HCT116 (cell line): ENCODE measurements around the gene MCRS1. TPM values are rescaled to one million over a fixed set of nuclear protein-coding genes. Genes with fewer than 3 reads are reported as not detected.

ENCODE experiments used
- ATAC-seq: fragments of 200-7000 bp; cut with Tn5 transposase; 2 replicates; pipeline ENCODE4 v1.9.1; 2020; ENCODE audit warnings: mild to moderate bottlenecking, moderate library complexity
- BruUV-seq: library from RNA; stranded (reverse); fragments of 400-500 nt; replicated peaks from 2 replicates; lab custom pipeline; 2021; lab: Mats Ljungman, UMichigan
- CTCF ChIA-PET: fragments of 300-600 bp; sonication (Branson Sonifier 250); formaldehyde crosslinking; loops from one replicate; lab custom pipeline; 2021; ENCODE audit warnings: antibody characterized with exemption; lab: Charles Lee
- POLR2A ChIA-PET: fragments of 300-600, 350-600 bp; sonication (Branson Sonifier 250); formaldehyde crosslinking; loops from one replicate; lab custom pipeline; 2021; ENCODE audit warnings: antibody characterized with exemption; lab: Charles Lee
- RAD21 ChIA-PET, 2 experiments: fragments of 300-600 bp; sonication (Branson Sonifier 250); formaldehyde crosslinking; loops; one replicate each; lab custom pipeline; 2023; ENCODE audit warnings: low total read pairs in 2 of 2; ENCODE audit not compliant: uncharacterized antibody in 2 of 2, unreplicated experiment in 2 of 2, low non-redundant PET in 1 of 2; lab: Charles Lee
- DNase-seq: peaks from one replicate; pipeline ENCODE4 v3.0.0-alpha.2; 2010; ENCODE audit warnings: low read depth, low spot score
- H2AFZ ChIP-seq: fragments of 200-600 bp; shearing (Covaris generic), sonication (generic); 2 replicates; pipeline ENCODE4 v1.6.1; 2017; ENCODE audit warnings: low read depth, mixed run types, mixed read lengths, antibody characterized with exemption, low read length; ENCODE audit not compliant: poor library complexity, severe bottlenecking
- H3K27ac ChIP-seq: 2 replicates; pipeline ENCODE4 v1.5.1; 2012; ENCODE audit warnings: low read depth, low read length
- H3K27me3 ChIP-seq: fragments of 200-600 bp; sonication (generic); 2 replicates; pipeline ENCODE4 v1.6.1; 2016; ENCODE audit warnings: mixed run types, low read length, mixed read lengths; ENCODE audit not compliant: insufficient read depth
- H3K36me3 ChIP-seq, 2 experiments: fragments of 200-500 bp in 1 of 2; fragments of 200-600 bp in 1 of 2; sonication (Bioruptor generic) in 1 of 2; sonication (generic) in 1 of 2; 2 replicates each; pipeline versions ENCODE4 v1.5.1 to v1.6.1; 2014 to 2016; ENCODE audit warnings: low read length in 2 of 2, inconsistent platforms in 1 of 2, mixed read lengths in 1 of 2, mixed run types in 1 of 2; ENCODE audit not compliant: insufficient read depth in 2 of 2, control insufficient read depth in 1 of 2
- H3K4me1 ChIP-seq, 2 experiments: fragments of 200-600 bp in 1 of 2; sonication (generic) in 1 of 2; 2 replicates each; pipeline versions ENCODE4 v1.5.1 to v1.6.1; 2012 to 2017; ENCODE audit warnings: low read length in 2 of 2, inconsistent platforms in 1 of 2, mild to moderate bottlenecking in 1 of 2, mixed read lengths in 1 of 2, mixed run types in 1 of 2, moderate library complexity in 1 of 2; ENCODE audit not compliant: insufficient read depth in 2 of 2, control insufficient read depth in 1 of 2
- H3K4me2 ChIP-seq: fragments of 200-600 bp; sonication (generic); 2 replicates; pipeline ENCODE4 v1.6.1; 2017; ENCODE audit warnings: mixed run types, low read length, mixed read lengths
- H3K4me3 ChIP-seq, 2 experiments: fragments of 200-600 bp in 1 of 2; sonication (generic) in 1 of 2; replicated peaks in 1 of 2; 2 replicates each; pipeline ENCODE4 v1.5.1; 2011 to 2016; ENCODE audit warnings: low read length in 2 of 2, control low read depth in 1 of 2, low read depth in 1 of 2, mild to moderate bottlenecking in 1 of 2, mixed read lengths in 1 of 2, mixed run types in 1 of 2
- H3K79me2 ChIP-seq: fragments of 200-600 bp; sonication (generic); 2 replicates; pipeline ENCODE4 v1.6.1; 2017; ENCODE audit warnings: mild to moderate bottlenecking, mixed run types, low read length, moderate library complexity, mixed read lengths; ENCODE audit not compliant: insufficient read depth
- H3K9ac ChIP-seq: fragments of 200-600 bp; sonication (generic); 2 replicates; pipeline ENCODE4 v1.6.1; 2016; ENCODE audit warnings: low read length, mixed read lengths
- H3K9me2 ChIP-seq: fragments of 200-600 bp; sonication (generic), shearing (Covaris generic); 2 replicates; pipeline ENCODE4 v1.6.1; 2017; ENCODE audit warnings: mixed run types, mild to moderate bottlenecking, moderate library complexity; ENCODE audit not compliant: insufficient read depth
- H3K9me3 ChIP-seq, 2 experiments: fragments of 200-500 bp in 1 of 2; fragments of 200-600 bp in 1 of 2; sonication (Bioruptor generic) in 1 of 2; sonication (generic) in 1 of 2; 2 replicates each; pipeline ENCODE4 v1.6.1; 2014 to 2017; ENCODE audit warnings: low read length in 2 of 2, mixed read lengths in 2 of 2, inconsistent platforms in 1 of 2, low read depth in 1 of 2, mild to moderate bottlenecking in 1 of 2, mixed run types in 1 of 2, moderate library complexity in 1 of 2; ENCODE audit not compliant: control insufficient read depth in 1 of 2, insufficient read depth in 1 of 2
- H4K20me1 ChIP-seq: fragments of 200-600 bp; sonication (generic), shearing (Covaris generic); 2 replicates; pipeline ENCODE4 v1.6.1; 2017; ENCODE audit warnings: mixed run types, mild to moderate bottlenecking, moderate library complexity; ENCODE audit not compliant: insufficient read depth
- EGR1 ChIP-seq: IDR thresholded peaks from 2 replicates; pipeline ENCODE4 v1.6.1; 2012; ENCODE audit warnings: low read depth
- ELF1 ChIP-seq: IDR thresholded peaks from 2 replicates; pipeline ENCODE4 v1.6.1; 2012; ENCODE audit warnings: low read depth, borderline replicate concordance
- EZH2 ChIP-seq: fragments of 200-600 bp; sonication (generic); IDR thresholded peaks from 2 replicates; pipeline ENCODE4 v1.6.1; 2017; ENCODE audit warnings: antibody characterized with exemption, mixed run types
- EZH2phosphoT487 ChIP-seq: fragments of 200-600 bp; IDR thresholded peaks from 2 replicates; pipeline ENCODE4 v1.6.1; 2018; ENCODE audit warnings: antibody characterized with exemption, borderline replicate concordance
- FOSL1 ChIP-seq: IDR thresholded peaks from 2 replicates; pipeline ENCODE4 v1.6.1; 2012; ENCODE audit warnings: low read depth
- MAX ChIP-seq: IDR thresholded peaks from 2 replicates; pipeline ENCODE4 v1.6.1; 2012
- POLR2AphosphoS5 ChIP-seq: IDR thresholded peaks from 2 replicates; pipeline ENCODE4 v1.6.1; 2011; ENCODE audit warnings: mild to moderate bottlenecking, low read depth, low read length, moderate library complexity
- REST ChIP-seq: IDR thresholded peaks from 2 replicates; pipeline ENCODE4 v1.6.1; 2012; ENCODE audit warnings: low read depth
- SIN3A ChIP-seq: IDR thresholded peaks from 2 replicates; pipeline ENCODE4 v1.6.1; 2012; ENCODE audit warnings: low read depth
- SRF ChIP-seq: IDR thresholded peaks from 2 replicates; pipeline ENCODE4 v1.6.1; 2012; ENCODE audit warnings: low read depth
- TCF7L2 ChIP-seq: IDR thresholded peaks from 2 replicates; pipeline ENCODE4 v1.7.0; 2011; ENCODE audit warnings: borderline replicate concordance, inconsistent platforms; ENCODE audit not compliant: insufficient read depth, insufficient read length; ENCODE audit errors: extremely low read depth
- ZFX ChIP-seq: fragments of 450-650 bp; IDR thresholded peaks from 2 replicates; pipeline ENCODE4 v1.6.1; 2017
- ZNF274 ChIP-seq: fragments of 200-500 bp; sonication (Bioruptor generic); IDR thresholded peaks from 2 replicates; pipeline ENCODE4 v1.6.1; 2014; ENCODE audit warnings: mild to moderate bottlenecking, low read depth, low read length, inconsistent platforms
- intact Hi-C: fragments of 100-400 bp; cut with micrococcal nuclease; formaldehyde crosslinking; loops from 2 replicates; pipeline ENCODE4 v1.10.0; 2022
- total RNA-seq: library from RNA; stranded (reverse); gene quantifications from one replicate; pipeline ENCODE4 v1.2.1, GENCODE V29; 2021; ENCODE audit not compliant: unreplicated experiment
- TF ChIP-seq, protein P1 (sequence below): IDR thresholded peaks from 2 replicates; pipeline ENCODE4 v1.6.1; 2012
- TF ChIP-seq, protein P2 (sequence below), 3 experiments: fragments of 200-600 bp in 1 of 3; sonication (generic) in 1 of 3; IDR thresholded peaks in 2 of 3; conservative IDR thresholded peaks in 1 of 3; 2 replicates each; pipeline ENCODE4 v1.5.1; 2012 to 2017; ENCODE audit warnings: low read depth in 2 of 3, low read length in 2 of 3, antibody characterized with exemption in 1 of 3, borderline replicate concordance in 1 of 3, control low read depth in 1 of 3, mild to moderate bottlenecking in 1 of 3, mixed read lengths in 1 of 3, mixed run types in 1 of 3, moderate library complexity in 1 of 3; ENCODE audit not compliant: insufficient read depth in 1 of 3

Gene MCRS1
- total RNA-seq, 1 experiment from 2014 or later, result 91.9 TPM

- Histone ChIP-seq H4K20me1 (no peaks in the 10 kb centered on the region), H3K9me3 (no peaks in the 10 kb centered on the region), H2AFZ (no peak overlapping the region), H3K27me3 (no peaks in the 10 kb centered on the region), H3K4me1 (peaks cover 1 to 2% of the 10 kb centered on the region in 2 experiments; a peak in 2 of 4 replicates), H3K79me2 (no peaks in the 10 kb centered on the region; the same call in 1 of the 2 replicates), H3K9me2 (no peaks in the 10 kb centered on the region), H3K4me2 (no peak overlapping the region), H3K36me3 (peaks cover 0 to 2% of the 10 kb centered on the region in 2 experiments; a peak in 1 of 4 replicates), H3K4me3 (no peak overlapping the region), H3K9ac (no peak overlapping the region), H3K27ac (no peak overlapping the region)
- ChIA-PET POLR2A (no interaction called here), CTCF (no interaction called here), RAD21 (no interaction called here)
- no TSS peak for BruUV-seq
- TF ChIP-seq, protein P1, sequence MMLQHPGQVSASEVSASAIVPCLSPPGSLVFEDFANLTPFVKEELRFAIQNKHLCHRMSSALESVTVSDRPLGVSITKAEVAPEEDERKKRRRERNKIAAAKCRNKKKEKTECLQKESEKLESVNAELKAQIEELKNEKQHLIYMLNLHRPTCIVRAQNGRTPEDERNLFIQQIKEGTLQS, result no peak
- TF ChIP-seq POLR2AphosphoS5 (no peak), SRF (no peak), ZFX (no peak), EZH2phosphoT487 (no peak), EGR1 (no peak), ELF1 (no peak), REST (no peak), EZH2 (no peak), ZNF274 (no peak), MAX (no peak), TCF7L2 (no peak), FOSL1 (no peak), SIN3A (no peak)
- TF ChIP-seq, protein P2, sequence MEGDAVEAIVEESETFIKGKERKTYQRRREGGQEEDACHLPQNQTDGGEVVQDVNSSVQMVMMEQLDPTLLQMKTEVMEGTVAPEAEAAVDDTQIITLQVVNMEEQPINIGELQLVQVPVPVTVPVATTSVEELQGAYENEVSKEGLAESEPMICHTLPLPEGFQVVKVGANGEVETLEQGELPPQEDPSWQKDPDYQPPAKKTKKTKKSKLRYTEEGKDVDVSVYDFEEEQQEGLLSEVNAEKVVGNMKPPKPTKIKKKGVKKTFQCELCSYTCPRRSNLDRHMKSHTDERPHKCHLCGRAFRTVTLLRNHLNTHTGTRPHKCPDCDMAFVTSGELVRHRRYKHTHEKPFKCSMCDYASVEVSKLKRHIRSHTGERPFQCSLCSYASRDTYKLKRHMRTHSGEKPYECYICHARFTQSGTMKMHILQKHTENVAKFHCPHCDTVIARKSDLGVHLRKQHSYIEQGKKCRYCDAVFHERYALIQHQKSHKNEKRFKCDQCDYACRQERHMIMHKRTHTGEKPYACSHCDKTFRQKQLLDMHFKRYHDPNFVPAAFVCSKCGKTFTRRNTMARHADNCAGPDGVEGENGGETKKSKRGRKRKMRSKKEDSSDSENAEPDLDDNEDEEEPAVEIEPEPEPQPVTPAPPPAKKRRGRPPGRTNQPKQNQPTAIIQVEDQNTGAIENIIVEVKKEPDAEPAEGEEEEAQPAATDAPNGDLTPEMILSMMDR (IDR thresholded peaks at IDR 0.05 in 2 of 3, conservative IDR thresholded peaks at IDR 0.05 in 1 of 3; ENCODE audit: borderline replicate concordance in 1 of 3, insufficient read depth in 1 of 3, low read depth in 2 of 3, low read length in 2 of 3), result no peak
- intact Hi-C loops, result no loop called here
- ATAC-seq (no peak), DNase-seq (no peak)
Measured at GRCh38 chr12:49585477-49586459, 17.8 kb upstream of the MCRS1 start.
